ENCODE results near the gene GRM4.

The GRM4 gene

DNA sequence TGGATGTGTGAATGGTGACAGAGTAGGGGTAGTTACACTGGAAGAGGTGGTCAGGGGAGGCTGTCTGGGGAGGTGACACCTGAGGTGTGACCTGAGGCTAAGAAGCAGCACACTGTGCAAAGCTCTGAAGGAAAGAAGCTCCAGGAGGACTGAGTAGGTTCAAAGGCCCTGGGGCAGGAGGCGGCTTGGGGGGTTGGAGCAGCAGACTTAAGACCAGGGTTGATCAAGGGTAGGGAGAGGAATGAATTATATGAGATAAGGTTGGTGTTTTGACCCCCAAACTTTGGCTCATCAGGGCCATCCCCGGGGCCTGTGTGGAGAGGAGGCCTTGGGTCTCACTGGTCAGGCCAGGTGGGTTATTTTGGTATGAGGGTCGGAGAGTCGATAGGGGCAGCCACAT lies 166.1 kb downstream of the GRM4 start:
- DNase-seq (ENCODE audit: low read depth in 2 of 2), result no peak

DNA sequence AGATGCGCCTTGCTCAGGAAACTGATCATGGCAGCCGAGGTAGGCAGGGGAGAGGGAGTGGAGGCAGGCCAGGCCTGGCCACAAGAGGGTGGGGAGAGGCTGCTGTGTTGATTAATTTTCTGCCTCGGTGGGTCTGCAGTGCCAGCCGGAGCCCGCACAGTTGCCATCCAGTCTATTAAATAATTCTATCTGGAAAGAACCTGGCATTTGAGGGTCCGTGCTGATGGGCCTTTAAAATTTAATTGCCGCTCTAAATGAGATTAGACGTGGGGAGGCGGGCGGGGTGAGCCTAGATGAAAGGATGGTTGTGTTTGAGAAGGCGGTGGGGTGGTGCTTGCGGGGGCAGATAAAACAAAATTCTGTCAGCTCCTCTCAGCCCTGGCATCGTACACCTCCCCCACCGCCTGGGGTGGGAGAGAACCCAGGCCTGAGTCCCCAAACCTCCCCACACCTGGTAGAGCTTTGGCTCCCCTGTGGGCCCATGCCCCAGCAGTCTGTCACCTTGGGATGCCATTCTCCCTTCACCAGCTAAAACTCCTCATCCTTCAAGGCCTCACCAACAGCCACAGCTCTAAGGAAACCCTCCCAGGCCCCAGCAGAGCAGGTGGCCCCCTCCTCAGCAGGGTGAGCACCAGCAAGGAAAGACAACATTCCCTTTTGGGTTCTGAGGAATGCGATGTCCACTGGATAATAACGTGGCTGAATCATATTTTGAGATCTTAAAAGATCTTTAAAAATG lies 167.3 kb downstream of the GRM4 start:
- no peak for DNase-seq (ENCODE audit: low read depth in 2 of 2)

DNA sequence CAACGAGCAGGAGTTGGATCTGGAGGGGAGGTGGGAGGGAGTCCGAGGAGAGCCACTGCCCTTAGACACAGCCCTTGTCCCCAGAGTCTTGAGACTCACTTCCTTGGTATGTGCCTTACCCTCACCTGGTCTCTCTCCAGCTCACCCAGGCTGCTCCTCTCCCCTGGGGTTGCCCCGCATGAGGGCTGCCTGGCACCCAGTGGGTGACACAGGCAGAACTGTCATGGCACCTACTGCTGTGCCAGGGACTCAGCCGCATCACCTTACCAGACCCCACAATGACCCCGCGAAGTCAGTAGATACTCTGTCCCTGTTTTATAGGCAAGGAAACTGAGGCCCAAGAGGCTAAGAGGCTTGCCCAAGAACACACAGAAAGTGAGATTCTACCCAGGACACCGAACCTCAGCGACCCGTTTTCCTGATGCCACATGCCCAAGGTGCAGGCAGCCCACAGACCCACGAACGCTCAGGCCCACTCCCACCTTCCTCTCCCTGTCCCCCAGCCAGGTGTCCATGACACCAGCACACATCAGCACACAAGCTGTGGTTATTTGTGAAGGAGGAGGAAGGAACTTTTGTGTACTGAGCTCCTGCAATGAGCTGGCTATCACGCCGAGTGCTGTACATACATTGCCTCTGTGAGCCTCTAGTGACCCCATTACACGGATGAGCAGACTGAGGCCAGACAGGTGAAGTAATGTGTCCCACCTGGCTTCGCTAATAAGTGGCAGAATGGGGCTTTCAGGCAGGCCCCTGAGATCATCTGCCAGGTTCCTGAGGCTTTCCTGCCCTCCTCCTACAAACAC lies 168.1 kb downstream of the GRM4 start:
- no peak for DNase-seq (ENCODE audit: low read depth in 2 of 2)

- no peak for DNase-seq (ENCODE audit: low read depth in 2 of 2)
These were observed 169.2 kb downstream of the GRM4 start for GRCh38 chr6:33976437-33977360.

- no peak for DNase-seq (ENCODE audit: low read depth in 2 of 2)
These were observed 170.0 kb downstream of the GRM4 start for GRCh38 chr6:33975661-33976436.

DNA sequence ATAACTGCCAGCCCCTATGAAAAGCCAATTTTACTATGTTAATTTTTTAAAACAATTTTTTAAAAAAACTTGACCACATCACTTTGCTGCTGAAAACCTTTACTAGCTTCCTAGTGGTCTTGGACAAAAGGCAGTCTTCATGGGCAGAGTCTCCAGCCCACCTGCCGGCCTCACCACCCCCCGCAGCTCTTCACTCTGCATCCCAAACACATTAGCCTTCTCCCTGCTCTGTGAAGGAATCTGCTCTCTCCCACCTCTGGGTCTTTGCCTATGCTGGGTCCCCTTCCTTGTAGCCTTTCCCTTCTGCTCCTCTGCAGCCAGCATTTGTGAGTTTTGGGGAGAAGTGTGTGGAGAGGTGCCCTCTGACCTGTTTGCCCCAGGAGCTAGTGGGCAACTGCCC lies 171.4 kb downstream of the GRM4 start:
- no peak for DNase-seq (ENCODE audit: low read depth in 2 of 2)

DNA sequence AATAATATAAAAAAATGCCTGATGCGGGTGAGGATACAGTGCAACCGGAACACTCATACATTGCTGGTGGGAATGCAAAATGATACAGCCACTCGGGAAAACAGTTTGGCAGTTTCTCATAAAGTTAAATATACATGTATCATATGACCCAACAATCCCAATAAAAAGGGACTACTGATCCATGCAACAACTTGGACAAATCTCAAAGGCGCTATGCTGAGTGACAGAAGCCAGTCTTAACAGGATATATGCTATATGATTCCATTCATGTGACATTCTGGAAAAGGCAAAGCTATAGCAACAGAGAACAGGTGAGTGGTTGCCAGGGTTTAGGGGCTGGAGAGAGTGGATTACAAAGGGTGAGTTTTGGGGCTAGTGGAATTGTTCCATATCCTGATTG lies 171.9 kb downstream of the GRM4 start:
- DNase-seq (ENCODE audit: low read depth in 2 of 2), result no peak

DNA sequence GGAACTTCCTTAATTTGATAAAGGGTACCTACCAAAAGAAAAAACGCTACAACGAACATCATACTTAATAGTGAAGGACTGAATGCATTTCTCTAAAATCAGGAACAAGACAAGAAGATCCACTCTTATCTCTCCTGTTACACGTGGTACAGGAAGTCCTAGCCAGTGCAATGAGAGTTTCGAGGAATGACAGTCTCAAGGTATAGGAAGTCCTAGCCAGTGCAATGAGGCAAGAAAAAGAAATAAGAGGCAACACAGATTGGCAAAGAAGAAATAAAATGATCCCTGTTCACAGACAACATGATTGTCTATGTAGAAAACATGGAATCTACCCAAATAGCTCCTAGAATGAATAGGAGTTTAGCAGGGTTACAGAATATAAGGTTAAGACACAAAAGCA lies 174.3 kb downstream of the GRM4 start:
- no peak for DNase-seq (ENCODE audit: low read depth in 2 of 2)

All from fibroblast of skin of left biceps (primary cell).